Measurements from ENCODE around the gene AK8.

DNA sequence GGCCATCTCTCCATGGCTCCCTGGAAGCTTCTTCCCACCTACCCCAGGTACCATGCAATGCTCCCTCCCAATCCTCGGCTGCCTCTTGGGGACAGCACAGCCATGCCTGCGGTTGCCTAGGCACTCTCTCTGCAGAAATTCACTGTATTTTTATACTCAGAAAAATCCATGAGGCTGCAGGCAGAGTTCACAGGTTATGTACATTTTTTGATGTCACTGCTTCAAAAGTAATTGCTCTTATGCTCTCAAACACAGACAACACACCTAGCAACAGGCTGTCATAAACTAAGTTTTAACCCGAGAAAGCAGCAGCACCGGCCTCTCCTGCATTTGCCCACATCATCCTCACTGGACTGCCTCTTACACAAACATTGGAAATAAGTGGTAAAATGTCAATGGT lies 102.4 kb downstream of the AK8 start:
- TF ChIP-seq ZC3H10 (CRISPR knock-in tag; IDR thresholded peaks at IDR 0.05) = no peak
- no peak for TF ChIP-seq ISL1 (CRISPR knock-in tag; IDR thresholded peaks at IDR 0.05)
- no peak for TF ChIP-seq ESRRG (CRISPR knock-in tag; IDR thresholded peaks at IDR 0.05)
- TF ChIP-seq, protein P1, sequence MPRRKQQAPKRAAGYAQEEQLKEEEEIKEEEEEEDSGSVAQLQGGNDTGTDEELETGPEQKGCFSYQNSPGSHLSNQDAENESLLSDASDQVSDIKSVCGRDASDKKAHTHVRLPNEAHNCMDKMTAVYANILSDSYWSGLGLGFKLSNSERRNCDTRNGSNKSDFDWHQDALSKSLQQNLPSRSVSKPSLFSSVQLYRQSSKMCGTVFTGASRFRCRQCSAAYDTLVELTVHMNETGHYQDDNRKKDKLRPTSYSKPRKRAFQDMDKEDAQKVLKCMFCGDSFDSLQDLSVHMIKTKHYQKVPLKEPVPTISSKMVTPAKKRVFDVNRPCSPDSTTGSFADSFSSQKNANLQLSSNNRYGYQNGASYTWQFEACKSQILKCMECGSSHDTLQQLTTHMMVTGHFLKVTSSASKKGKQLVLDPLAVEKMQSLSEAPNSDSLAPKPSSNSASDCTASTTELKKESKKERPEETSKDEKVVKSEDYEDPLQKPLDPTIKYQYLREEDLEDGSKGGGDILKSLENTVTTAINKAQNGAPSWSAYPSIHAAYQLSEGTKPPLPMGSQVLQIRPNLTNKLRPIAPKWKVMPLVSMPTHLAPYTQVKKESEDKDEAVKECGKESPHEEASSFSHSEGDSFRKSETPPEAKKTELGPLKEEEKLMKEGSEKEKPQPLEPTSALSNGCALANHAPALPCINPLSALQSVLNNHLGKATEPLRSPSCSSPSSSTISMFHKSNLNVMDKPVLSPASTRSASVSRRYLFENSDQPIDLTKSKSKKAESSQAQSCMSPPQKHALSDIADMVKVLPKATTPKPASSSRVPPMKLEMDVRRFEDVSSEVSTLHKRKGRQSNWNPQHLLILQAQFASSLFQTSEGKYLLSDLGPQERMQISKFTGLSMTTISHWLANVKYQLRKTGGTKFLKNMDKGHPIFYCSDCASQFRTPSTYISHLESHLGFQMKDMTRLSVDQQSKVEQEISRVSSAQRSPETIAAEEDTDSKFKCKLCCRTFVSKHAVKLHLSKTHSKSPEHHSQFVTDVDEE (CRISPR knock-in tag; IDR thresholded peaks at IDR 0.05) = no peak
- TF ChIP-seq CREB5 (CRISPR knock-in tag; IDR thresholded peaks at IDR 0.05; ENCODE audit: low read depth) = no peak
- TF ChIP-seq RARB (CRISPR knock-in tag; IDR thresholded peaks at IDR 0.05) = no peak
- TF ChIP-seq SNAI2 (CRISPR knock-in tag; IDR thresholded peaks at IDR 0.05) = no peak
- no peak for TF ChIP-seq ZFP30 (CRISPR knock-in tag; IDR thresholded peaks at IDR 0.05)
- TF ChIP-seq ARNTL (CRISPR knock-in tag; IDR thresholded peaks at IDR 0.05; ENCODE audit: borderline replicate concordance, low read depth) = no peak
- TF ChIP-seq ZNF70 (CRISPR knock-in tag; IDR thresholded peaks at IDR 0.05) = no peak
- TF ChIP-seq ZFP3 (CRISPR knock-in tag; IDR thresholded peaks at IDR 0.05) = no peak
- TF ChIP-seq, protein P2, sequence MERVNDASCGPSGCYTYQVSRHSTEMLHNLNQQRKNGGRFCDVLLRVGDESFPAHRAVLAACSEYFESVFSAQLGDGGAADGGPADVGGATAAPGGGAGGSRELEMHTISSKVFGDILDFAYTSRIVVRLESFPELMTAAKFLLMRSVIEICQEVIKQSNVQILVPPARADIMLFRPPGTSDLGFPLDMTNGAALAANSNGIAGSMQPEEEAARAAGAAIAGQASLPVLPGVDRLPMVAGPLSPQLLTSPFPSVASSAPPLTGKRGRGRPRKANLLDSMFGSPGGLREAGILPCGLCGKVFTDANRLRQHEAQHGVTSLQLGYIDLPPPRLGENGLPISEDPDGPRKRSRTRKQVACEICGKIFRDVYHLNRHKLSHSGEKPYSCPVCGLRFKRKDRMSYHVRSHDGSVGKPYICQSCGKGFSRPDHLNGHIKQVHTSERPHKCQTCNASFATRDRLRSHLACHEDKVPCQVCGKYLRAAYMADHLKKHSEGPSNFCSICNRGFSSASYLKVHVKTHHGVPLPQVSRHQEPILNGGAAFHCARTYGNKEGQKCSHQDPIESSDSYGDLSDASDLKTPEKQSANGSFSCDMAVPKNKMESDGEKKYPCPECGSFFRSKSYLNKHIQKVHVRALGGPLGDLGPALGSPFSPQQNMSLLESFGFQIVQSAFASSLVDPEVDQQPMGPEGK (CRISPR knock-in tag; IDR thresholded peaks at IDR 0.05; ENCODE audit: borderline replicate concordance) = no peak

Data from SK-N-SH treated with all-trans-retinoic acid at 6 μM for 48 hours (cell line).